Mesothelial cell of epicardium (in vitro differentiated cells): Measurements from ENCODE around the gene SLC25A3. TPM values are rescaled to one million over a fixed set of nuclear protein-coding genes. Genes with fewer than 3 reads are reported as not detected.
"Not testable (repeated sequence)": the region's sequence is repeated elsewhere in the genome, so short reads cannot be mapped to it uniquely, and the experiment has no call there.

Experiments
- DNase-seq, 2 experiments: peaks; one replicate each; pipeline ENCODE4 v3.0.0; 2021; ENCODE audit warnings: low spot score in 2 of 2; ENCODE audit not compliant: unreplicated experiment in 2 of 2
- H3K27ac Mint-ChIP-seq: 2 replicates; pipeline ENCODE4 v1.8.0; 2021; ENCODE audit warnings: mixed read lengths
- H3K27me3 Mint-ChIP-seq: 2 replicates; pipeline ENCODE4 v1.8.0; 2021; ENCODE audit warnings: low read depth, mixed read lengths
- H3K36me3 Mint-ChIP-seq: 2 replicates; pipeline ENCODE4 v1.8.0; 2021; ENCODE audit warnings: mixed read lengths
- H3K4me1 Mint-ChIP-seq: 2 replicates; pipeline ENCODE4 v1.8.0; 2021; ENCODE audit warnings: mixed read lengths
- H3K4me3 Mint-ChIP-seq: 2 replicates; pipeline ENCODE4 v1.8.0; 2021; ENCODE audit warnings: mild to moderate bottlenecking, moderate library complexity, mixed read lengths
- H3K9me3 Mint-ChIP-seq: 2 replicates; pipeline ENCODE4 v1.8.0; 2021; ENCODE audit warnings: mixed read lengths
- total RNA-seq: library from RNA; stranded (reverse); gene quantifications from 3 replicates; pipeline ENCODE4 v1.2.1, GENCODE V29; 2021
- TF ChIP-seq, protein P1 (sequence below): fragments of 200-600 bp; sonication (generic); IDR thresholded peaks from one replicate; pipeline ENCODE4 v1.5.0; 2021; ENCODE audit warnings: antibody characterized with exemption; ENCODE audit not compliant: unreplicated experiment

Gene SLC25A3
- total RNA-seq, 1 donor from 2014 or later: 511 TPM

DNA sequence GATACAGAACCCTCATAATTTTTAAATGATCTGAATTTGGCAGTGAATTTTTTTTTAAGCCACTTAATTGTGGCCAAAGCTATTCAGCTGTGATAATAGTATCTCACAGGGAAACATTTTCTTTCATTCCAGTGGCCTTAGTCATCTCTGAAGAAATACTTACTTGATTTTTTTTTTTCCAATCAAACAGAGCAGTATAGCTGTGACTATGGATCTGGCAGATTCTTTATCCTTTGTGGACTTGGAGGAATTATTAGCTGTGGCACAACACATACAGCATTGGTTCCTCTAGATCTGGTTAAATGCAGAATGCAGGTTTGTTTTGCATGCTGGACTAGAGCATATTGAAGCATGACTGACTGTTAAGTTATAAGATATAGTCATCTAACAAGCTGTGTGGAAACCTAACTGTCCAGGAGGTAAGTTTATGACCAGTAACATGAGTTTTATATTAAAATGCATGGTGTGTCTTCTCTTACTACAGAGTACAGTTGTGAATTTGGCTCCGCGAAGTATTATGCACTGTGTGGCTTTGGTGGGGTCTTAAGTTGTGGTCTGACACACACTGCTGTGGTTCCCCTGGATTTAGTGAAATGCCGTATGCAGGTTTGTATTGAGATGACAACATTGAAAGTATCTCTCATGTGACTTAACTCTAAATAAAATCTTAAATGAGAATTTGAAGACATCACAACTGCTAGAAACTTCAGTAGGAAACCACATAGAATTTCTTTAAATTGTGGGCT, 1.9 kb downstream of the SLC25A3 start:
- Mint-ChIP-seq H3K9me3 (no peaks in the 10 kb centered on the region), H3K27me3 (no peaks in the 10 kb centered on the region), H3K27ac (peak overlapping the region; percentile 98), H3K4me3 (peak overlapping the region; percentile 92), H3K4me1 (peaks cover 18% of the 10 kb centered on the region), H3K36me3 (peaks cover 16% of the 10 kb centered on the region)
- TF ChIP-seq, protein P1, sequence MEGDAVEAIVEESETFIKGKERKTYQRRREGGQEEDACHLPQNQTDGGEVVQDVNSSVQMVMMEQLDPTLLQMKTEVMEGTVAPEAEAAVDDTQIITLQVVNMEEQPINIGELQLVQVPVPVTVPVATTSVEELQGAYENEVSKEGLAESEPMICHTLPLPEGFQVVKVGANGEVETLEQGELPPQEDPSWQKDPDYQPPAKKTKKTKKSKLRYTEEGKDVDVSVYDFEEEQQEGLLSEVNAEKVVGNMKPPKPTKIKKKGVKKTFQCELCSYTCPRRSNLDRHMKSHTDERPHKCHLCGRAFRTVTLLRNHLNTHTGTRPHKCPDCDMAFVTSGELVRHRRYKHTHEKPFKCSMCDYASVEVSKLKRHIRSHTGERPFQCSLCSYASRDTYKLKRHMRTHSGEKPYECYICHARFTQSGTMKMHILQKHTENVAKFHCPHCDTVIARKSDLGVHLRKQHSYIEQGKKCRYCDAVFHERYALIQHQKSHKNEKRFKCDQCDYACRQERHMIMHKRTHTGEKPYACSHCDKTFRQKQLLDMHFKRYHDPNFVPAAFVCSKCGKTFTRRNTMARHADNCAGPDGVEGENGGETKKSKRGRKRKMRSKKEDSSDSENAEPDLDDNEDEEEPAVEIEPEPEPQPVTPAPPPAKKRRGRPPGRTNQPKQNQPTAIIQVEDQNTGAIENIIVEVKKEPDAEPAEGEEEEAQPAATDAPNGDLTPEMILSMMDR: no peak
- no peak for DNase-seq

DNA sequence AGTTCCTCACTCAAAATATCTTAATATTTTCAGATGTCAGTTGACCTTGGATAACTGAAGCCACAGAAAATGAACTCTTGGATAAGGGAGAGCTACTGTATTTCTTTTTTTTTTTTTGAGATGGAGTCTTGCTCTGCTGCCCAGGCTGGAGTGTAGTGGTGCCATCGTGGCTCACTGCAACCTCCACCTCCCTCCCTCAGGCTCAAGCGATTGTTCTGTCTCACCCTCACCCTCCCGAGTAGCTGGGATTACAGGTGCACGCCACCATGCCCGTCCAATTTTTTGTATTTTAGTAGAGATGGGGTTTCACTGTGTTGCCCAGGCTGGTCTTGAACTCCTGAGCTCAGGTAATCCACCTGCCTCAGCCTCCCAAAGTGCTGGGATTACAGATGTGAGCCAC, 3.8 kb downstream of the SLC25A3 start:
- H3K9me3 Mint-ChIP-seq, H3K27me3 Mint-ChIP-seq, DNase-seq, H3K4me3 Mint-ChIP-seq, H3K27ac Mint-ChIP-seq: not testable (repeated sequence)
- H3K36me3 Mint-ChIP-seq: peaks cover 20% of the 10 kb centered on the region
- H3K4me1 Mint-ChIP-seq: peaks cover 18% of the 10 kb centered on the region

DNA sequence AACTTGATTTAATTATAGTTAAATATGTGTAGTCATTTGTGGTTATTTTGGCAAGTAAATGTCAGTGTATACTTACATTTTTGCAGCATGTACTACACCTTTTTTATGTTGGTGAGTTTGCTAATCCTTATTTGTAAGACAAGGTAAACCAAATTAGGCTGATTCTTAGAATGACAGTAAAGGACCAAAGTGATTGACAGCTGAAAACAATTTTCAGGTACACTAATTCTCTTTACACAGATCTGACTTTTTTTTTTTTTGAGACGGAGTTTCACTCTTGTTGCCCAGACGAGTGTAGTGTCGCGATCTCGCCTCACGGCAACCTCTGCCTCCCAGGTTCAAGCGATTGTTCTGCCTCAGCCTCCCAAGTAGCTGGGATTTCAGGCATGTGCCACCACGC, 8.4 kb downstream of the SLC25A3 start:
- TF ChIP-seq, protein P1: no peak
- peaks cover 31% of the 10 kb centered on the region for H3K36me3 Mint-ChIP-seq

DNA sequence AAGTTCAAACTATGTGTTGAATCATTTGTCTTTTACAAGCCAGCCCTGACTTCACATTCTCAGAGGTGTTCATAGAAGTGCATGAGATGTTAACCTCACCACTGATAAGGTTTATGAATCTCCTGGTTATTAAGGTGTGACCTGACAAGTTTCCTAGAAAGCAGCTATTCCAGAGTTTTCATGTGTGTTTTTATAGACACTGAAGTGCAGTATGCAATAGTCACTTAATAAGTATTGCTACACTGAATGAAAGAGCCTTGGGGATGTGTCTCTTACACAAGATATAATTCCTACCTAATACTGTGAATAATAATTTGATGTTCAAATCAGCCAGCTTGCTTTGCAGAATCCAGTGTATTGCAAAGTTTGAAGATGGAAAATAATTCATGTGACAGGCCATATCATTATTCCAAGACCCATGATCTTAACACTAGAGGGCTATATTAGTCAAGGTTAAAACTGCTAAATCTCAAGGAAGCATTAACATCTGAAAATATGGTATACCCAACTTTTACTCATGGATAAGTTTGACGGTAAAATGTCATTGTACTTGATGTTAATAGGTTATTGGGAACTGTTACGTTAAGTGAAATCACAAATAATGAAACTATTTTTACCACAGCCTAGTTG, 13.0 kb downstream of the SLC25A3 start:
- no peak for DNase-seq
- Mint-ChIP-seq H3K4me1 (no peaks in the 10 kb centered on the region), H3K27me3 (no peaks in the 10 kb centered on the region), H3K36me3 (peaks cover 15% of the 10 kb centered on the region), H3K9me3 (no peaks in the 10 kb centered on the region), H3K4me3 (no peak overlapping the region), H3K27ac (no peak overlapping the region)
- TF ChIP-seq, protein P1: no peak

More for the DNA sequence above, 8.4 kb downstream of the SLC25A3 start:
- H3K4me3 Mint-ChIP-seq: no peak overlapping the region
- no peaks in the 10 kb centered on the region for H3K9me3 Mint-ChIP-seq
- DNase-seq: no peak
- H3K27me3 Mint-ChIP-seq: no peaks in the 10 kb centered on the region
- H3K4me1 Mint-ChIP-seq: no peaks in the 10 kb centered on the region
- H3K27ac Mint-ChIP-seq: no peak overlapping the region

DNA sequence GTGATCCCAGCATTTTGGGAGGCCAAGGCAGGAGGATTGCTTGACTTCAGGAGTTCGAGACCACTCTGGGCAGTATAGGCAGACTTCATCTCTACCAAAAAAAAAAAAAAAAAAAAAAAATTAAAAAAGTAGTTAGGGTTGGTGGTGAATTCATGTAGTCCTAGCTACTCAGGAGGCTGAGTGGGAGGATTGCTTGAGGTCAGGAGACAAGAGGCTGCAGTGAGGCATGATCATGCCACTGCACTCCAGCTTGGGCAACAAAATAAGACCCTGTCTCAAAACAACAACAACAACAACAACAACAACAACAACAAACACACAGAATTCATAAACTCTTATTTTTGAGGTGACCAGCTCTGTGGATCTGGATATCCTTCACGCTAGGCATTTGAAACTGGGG, 17.1 kb downstream of the SLC25A3 start:
- TF ChIP-seq, protein P1: no peak
- Mint-ChIP-seq H3K36me3 (peaks cover 3% of the 10 kb centered on the region), H3K27ac (no peak overlapping the region), H3K27me3 (no peaks in the 10 kb centered on the region), H3K4me1 (no peaks in the 10 kb centered on the region), H3K4me3 (no peak overlapping the region), H3K9me3 (no peaks in the 10 kb centered on the region)
- no peak for DNase-seq

DNA sequence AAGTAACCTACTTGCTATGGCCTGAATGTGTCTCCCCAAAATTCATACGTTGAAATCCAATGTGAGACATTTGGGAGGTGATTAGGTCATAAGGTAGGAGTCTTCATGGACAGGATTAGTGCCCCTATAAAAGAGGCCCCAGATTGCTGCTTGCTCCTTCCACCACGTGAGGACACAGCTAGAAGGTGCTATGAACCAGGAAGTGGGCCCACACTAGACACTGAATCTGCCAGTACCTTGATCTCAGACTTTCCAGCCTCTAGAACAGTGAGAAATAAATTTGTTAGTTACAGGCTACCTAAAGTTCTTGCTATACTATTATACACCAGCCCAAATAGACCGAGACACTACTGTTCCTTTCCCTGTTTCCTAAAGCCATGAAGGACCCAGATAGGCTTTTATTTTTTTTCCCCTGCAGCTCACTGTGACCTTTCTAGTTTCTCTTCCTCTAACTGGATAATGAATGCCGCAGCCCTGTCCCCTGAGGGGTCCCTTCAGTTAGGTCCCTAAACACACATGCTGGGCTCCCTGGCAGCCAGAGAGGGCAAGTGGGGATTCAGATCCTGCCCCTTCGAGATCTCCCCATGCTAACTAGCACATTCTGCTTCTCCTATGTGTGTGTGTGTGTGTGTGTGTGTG, 19.3 kb downstream of the SLC25A3 start:
- TF ChIP-seq, protein P1: no peak
- no peak overlapping the region for H3K4me3 Mint-ChIP-seq
- H3K27me3 Mint-ChIP-seq: no peaks in the 10 kb centered on the region
- no peak for DNase-seq
- H3K9me3 Mint-ChIP-seq: peaks cover 13% of the 10 kb centered on the region
- H3K27ac Mint-ChIP-seq: no peak overlapping the region
- H3K36me3 Mint-ChIP-seq: peaks cover 9% of the 10 kb centered on the region
- H3K4me1 Mint-ChIP-seq: no peaks in the 10 kb centered on the region
